Frontal cortex (tissue), 4 donors: ENCODE data around the gene FCN1. TPM values are rescaled to one million over a fixed set of nuclear protein-coding genes. Genes with fewer than 3 reads are reported as not detected.

Experiments
- DNase-seq, 2 donors: peaks; one replicate each; pipeline ENCODE4 v3.0.0; 2012; ENCODE audit warnings: low spot score in 2 of 2
- FAIRE-seq: peaks from 2 replicates; lab custom pipeline; 2012; peaks lifted over from hg19 to GRCh38; lab: Jason Lieb, UNC
- total RNA-seq: library from RNA; depleted of rRNA; stranded (reverse); fragments of >200 nt; gene quantifications from one replicate; pipeline ENCODE4 v1.2.3, GENCODE V29; 2014
- donor health status: control.
- donor health status: control.
- donor health status: control.

Gene FCN1
- total RNA-seq, 1 donor from 2014 or later, result 0.82 TPM

DNA sequence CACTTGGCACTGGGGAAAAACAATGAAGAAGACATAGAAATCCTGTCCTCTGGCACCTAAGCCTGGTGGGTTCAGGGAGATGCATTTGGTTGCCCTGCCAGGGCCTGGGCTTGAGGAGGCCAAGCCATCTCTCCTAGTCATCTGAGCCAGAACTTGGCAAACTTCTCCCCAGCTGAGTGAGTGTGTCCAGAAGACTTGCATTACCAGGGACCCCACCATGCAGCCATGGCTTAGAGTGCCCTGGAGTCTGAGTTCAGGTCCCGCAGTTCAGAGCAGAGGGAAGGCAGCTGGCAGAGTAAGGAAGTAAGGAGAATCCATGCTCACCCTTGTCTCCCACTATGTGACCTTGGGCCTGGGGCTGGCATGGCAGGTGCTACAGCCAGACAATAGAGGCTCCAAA lies 37.4 kb upstream of the FCN1 start:
- DNase-seq (no peak), FAIRE-seq (no peak)

DNA sequence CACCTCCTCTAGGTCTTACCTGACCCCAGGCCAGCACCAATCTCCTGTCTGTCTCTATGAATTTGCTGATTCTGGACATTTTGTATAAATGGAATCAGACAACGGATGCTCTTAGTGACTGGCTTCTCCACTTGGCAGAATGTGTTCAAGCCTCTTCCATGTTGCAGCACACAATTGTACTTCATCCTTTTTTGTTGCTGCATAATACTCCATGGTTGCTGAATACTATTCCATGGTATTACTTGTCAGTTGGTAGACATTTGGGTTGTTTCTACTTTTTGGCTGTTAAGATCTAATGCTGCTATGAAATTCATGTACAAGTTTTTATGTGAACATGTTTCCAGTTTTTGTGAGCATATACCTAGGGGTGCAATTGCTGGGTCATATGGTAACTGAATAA lies 34.3 kb upstream of the FCN1 start:
- FAIRE-seq (no peak), DNase-seq (no peak)

DNA sequence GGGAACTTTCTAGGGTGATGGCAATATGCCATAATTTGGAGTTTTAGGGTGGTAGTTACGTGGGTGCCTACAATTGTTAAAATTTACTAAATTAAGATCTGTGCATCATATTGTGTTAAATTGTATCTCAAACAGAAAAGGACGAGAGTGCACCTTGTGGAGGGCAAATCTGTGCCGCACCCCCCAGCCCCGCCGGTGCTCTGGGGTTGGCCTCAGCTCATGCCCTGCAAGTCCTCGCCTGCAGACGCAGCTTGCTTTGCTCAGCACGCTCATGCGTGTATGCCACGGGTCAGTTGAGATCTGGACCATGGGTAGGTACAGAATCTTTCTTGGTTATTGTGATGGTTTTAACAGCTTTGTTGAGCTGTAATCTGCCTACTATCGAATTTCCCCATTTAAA lies 33.7 kb upstream of the FCN1 start:
- FAIRE-seq, result no peak
- no peak for DNase-seq

DNA sequence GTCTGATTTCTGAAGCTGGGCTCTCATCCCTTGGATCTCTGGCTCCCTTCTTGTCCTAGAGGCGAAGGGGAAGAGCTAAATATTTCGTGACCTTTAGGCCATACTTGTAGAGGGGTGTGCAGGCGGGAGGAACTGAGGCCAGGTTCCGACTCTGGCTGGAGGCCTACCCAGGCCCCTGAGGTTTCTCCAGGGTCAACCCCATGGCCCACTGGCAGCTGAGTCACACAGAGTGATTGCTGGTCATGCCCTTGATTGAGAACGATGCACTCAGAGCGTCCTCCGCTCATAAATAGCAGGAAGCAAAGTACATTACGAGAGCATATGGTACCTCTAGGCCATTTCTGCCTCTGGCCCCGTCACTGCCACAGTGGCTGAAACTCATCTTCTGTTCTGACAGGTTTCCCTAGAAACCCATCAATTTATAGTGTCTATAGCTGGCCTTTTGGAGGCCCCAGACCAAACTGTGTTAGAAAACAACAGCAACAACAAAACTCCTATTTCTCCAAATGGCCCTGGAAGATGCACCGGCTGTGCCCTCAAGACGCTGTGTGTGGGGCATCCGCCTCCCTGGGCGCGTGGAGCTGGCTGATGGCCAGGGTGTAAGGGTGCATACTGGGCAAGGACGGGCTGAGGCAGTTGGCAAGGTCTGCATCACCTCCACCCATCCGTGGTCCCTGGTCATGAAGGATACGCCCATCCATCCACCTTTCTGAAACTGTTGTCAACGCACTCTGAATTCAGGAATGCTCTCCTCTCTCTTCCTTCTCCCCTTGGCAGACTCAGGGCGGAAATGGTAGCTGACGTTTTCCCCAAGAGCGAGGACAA lies 32.9 kb upstream of the FCN1 start:
- DNase-seq (no peak), FAIRE-seq (no peak)

DNA sequence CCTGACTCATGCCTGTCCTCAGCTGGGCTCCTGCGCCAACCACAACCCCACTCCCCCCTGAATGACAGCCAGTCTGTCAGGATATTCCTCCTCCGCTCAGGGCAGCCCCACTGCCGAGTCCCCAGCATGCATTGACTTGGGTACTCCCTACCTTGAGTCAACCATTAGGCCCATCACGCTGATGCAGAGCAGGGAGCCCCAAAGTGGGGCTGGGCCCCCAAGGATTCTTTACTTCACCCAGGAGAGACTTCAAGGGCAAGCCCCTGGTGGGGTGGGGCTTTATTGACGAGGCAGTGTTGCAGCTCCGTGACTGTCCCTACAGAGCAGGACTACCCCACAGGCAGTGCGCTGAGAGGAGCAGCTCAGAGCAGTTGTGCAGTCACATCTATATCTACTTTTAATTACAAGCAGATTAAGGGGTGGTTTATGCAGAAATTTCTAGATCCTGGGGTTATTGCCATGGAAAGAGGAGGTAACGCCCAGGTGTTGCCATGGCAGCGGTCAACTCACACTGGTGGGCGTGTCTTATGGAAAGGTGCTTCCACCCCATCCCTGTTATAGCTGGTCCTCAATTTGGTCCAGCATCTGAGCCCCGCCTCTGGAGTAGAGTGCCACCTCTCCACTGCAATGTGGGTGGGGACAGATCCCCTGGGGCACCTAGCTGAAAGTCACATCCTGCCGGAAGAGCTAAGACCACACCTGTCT lies 32.1 kb upstream of the FCN1 start:
- FAIRE-seq, result no peak
- DNase-seq, result no peak

DNA sequence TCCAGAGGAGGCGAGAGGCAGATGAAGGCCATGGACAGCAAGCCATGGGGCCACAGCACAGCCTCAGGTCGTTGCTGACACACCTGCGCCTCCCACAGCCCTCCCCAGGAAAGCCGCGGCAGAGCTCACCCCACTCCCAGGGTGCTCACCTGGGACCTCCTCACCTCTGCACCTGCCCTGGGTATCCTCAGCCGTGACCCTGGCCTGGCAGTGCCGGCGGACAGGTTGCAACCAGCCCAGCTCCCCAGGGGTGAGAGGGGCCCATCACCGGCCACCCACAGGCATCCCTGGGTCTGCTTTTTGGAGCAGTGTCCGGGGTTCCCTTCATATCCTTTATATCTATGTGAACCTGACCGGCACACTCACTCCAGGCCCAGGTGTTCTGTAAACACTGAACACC lies 30.4 kb upstream of the FCN1 start:
- DNase-seq (no peak), FAIRE-seq (no peak)

DNA sequence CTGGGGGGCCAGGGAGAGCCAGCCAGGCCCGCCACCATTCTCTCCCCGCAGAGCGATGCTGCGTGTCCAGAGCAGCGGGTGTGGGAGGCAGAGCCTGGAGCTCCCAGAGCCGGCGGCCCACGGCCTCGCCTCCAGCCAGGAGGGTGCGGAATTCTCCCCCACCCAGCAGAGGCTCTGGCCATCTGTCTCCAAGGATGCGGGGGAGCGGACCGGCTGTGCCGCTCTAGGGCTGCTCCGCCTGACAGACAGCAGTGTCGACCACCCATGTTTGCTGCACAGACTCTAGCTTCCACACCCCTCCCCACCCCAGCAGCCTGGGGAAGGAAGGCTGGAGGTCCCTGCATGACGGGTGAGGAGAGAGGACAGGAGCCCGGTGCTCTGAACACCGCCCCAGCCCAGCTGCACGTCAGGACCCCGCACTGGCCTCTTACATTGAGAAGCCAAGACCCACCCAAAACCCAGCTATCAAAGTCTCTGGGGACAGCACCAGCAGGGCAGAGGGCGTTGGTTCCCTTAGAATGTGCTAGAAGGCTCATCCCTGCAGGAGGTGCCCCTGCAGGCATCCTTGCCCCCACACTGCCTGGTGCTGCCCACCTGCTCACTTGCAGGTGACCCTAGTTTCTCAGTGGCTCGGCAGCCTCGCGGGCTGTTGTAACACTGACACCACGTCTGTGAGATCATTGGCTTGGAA lies 29.7 kb upstream of the FCN1 start:
- DNase-seq, result no peak
- FAIRE-seq, result no peak

DNA sequence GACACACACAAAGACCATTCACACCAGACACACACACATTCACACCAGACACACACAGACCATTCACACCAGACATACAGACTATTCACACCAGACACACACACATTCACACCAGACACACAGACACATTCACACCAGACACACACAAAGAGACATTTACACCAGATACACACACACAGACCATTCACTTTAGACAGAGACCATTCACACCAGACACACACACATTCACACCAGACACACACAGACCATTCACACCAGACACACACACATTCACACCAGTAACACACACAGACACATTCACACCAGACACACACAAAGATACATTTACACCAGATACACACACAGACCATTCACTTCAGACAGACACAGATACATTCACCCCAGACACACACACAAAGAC lies 29.0 kb upstream of the FCN1 start:
- FAIRE-seq (no peak), DNase-seq (no peak)

DNA sequence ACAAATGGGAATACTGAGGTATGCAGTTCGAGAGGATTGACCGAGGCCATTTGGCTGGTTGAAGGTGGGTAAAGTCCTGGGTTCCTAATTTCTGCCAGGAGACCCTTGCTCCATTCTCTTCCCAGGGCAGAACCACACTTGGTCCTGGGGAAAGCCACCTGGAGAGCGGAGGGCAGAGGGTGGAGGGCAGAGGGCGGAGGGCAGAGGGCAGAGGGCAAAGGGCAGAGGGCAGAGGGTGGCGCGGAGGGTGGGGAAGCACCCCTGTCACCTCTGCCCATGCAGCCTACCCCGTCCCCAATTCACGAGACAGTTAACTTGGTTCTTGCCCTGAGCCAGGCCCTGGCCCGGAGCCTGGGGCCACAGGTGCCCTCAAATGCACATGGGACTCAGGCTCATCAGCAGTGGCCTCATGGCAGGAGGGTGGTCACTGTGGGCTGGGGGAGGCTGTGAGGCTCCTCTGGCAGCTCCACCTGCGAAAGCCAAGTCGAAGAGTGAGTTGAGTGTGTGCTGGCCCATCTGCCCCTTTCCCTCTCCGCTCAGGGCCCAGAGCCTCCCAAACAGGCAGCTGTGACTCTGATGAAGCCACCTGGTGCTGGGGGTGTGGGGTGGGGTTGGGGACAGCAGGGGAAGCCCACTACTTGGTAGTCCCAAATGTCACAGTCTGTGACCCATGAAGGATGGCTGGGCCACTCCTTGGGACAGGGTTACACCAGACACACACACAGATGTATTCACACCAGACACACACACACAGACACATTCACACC lies 28.0 kb upstream of the FCN1 start:
- DNase-seq, result no peak
- FAIRE-seq, result no peak

DNA sequence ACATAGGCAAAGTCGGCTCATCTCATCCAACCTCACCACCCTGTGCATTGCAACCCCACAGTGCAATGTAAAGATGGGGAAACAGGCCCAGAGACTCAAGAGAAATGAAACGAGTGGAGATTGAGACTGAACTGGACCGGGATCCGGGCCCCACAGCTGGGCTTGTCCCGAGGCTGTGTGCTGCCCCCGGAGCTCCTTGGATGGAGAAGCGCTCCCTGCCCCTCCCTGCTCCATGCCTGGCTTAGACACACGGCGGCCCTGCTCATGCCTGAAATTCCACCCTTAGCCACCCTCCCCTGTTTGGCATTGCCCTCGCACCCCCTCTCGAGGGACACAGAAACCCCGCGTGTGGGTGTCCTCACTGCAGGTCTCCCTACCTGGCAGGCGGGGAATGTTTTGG lies 27.2 kb upstream of the FCN1 start:
- DNase-seq (no peak), FAIRE-seq (no peak)

DNA sequence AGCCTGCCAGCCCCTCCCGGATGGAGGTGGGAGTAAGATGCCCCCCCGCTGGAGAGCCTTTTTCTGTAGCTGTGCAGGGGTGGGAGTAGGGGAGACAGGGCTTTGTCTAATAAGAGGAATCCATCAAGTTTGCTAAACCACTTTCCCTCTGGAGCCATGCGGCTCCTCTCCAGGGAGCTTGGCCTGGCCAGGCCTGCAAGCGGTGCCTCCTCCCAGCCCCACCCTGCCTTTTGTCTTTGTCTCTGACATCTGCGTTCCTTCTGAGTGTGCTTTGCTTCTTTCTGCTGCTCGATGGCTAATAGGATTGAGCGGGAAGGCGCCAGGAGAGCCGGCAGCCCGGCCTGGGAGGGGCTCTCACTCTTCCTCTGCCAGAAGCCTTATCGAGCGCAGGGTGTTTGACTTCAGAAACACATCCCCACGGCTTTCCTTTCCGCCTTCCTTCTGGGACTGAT lies 26.7 kb upstream of the FCN1 start:
- no peak for FAIRE-seq

DNA sequence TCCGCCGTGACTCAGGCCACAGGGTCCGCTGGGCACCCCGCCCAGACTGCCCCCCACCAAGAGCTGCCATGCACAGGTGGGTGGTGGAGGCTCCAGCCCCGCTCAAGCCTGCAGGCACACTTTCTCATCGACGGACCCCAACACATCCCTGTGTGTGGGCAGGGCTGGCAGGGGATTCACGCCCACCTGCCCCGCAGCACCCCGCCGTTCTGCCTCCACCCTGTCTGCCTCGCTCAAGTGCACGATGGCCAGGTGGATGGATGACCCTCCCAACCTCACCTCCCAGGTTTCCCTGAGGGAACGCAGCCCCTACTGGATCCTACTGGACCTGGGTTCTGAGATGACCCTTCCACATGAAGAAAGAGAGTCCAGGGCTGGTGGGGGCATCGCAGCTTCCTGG lies 26.1 kb upstream of the FCN1 start:
- no peak for FAIRE-seq
- DNase-seq, result no peak

More for the DNA sequence above, 26.7 kb upstream of the FCN1 start:
- DNase-seq, result no peak

DNA sequence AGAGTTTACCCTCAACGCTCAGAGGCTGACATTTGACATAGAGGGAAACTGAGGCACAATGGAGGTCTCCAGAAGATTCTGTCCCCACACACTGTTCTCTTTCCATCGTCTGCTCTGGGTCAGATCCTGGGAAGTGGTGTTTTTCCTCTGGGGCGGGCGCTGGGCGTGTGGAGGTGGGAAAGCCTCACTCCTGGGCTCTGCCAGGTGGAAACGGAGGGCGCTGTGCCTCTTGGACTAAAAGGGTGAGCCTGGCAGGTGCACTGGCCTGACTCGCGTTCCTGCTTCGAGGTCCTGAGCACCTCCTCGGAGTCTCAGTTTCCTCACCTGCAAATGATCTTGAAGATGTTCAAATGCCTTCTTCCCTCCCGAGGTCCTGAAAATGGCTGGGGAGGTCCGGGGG lies 25.7 kb upstream of the FCN1 start:
- DNase-seq (no peak), FAIRE-seq (no peak)

DNA sequence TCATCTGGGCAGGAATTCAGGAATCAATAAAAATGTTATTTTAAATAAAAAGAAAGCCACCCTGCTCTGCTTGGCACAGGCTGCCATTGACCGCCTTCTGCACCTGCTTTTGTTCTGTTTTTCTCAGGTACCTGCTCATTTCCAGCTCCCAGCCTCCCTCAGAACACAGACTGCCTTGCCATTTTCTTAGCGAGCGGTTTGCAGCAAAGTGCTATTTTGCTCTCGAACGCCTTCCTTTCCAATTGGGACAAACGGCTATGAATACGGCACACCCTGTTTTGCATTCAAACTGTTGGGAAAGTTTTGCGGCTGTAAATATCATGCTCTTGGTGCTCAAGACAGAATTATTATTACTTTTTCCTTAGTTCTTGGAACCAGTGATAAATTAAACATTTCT lies 25.1 kb upstream of the FCN1 start:
- FAIRE-seq (no peak), DNase-seq (no peak)

DNA sequence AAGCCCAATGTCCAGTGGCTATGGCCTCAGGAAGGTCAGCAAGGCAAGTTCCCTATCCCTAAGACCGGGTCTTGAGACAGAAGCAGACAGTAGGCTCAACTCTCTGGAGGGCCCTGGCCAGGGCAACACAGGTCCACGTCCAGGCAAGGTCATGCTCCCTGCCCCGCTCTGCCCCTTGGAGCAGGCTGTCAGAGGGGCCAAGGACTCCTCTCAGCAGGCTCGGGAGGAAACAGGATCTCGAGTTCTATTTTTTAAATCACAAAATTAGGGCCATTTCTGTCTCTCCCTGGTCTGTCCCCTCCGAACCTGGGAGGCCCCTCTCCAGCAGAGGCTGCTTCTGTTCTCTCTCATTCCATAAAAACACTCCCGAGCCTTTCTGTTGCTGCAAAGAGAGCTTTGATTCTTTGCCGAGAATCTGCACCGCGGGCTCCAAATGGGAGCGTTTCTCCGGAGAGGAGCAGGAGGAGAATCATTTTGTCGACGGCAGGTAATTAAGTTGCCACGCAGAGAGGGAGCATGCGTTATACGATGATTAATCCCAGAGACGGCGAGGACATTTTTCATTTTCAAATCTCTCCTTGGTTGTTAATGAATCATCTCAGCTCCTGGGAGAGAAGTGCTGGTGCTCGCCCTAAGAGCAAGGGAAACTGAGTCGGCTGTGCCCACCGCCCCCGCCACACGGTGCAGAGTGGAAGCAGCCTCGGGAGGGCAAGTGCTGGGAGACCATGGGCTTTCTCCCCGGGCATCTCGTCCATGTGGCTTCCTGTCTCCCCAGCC lies 24.5 kb upstream of the FCN1 start:
- FAIRE-seq, result no peak
- DNase-seq, result no peak

DNA sequence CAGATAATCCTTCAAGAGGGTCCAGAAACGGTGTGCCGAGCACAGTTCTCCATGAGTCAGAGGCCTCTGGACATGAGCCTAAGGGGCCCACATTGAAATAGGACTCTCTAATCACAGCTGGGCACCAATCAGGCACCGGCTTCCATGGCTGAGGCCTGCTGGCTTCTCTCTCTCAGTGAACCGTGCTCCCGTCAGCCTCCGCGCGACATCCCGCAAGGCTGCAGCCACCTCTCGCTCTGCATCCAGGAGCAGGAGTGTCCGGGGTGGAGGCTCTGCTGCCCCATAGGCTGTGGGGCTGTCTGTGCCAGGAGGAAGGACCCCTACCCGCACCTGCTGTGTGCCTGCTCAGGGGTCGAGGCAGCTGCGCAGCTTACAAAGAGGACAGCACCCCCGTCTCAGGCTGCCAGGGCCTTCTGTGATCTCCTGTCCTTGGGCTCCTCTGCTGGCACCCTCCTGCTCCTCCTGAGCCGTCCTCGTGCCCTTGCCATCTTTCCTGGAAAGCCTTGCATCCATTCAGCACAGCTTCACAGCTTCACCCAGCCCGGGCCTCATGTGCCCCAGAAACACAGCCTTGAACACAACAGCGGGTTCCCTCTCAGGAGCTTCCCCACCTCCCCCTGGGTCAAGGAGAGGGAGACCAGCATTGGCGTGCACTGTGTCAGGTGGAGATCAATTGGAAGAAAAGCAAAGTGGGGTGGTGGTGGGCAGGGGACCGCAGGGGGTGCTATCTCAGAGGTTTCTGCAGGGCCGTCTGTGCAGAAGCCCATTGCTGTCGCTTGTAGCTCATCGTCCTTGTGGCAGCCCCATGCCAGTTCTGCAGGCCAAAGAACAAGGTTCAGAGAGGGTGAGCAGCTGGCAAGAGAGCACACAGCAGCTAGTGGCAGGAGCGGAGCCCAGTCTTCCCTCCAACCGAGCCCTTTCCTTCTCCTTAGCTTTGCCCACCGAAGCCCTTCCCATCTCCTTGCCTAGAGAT lies 22.8 kb upstream of the FCN1 start:
- DNase-seq (no peak), FAIRE-seq (no peak)

DNA sequence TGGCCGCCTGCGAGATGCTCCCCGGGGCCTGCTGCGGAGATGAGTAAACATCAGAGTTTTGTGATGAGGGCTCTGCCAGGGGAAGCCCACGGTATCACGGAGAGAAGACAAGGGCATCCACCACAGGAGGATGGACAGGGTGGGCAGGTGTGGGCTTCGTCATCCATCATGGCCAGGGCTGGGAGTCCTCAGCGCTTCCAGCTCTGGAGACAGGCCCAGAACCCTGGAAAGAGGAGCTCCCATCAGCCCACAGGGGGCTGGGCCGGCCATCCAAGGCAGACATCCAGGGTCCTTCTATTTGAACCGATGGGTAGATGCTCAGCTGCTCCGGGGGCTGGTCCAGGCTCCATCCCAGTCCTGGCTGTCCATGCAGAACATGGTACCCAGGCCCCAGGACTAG lies 22.1 kb upstream of the FCN1 start:
- DNase-seq (no peak), FAIRE-seq (no peak)

DNA sequence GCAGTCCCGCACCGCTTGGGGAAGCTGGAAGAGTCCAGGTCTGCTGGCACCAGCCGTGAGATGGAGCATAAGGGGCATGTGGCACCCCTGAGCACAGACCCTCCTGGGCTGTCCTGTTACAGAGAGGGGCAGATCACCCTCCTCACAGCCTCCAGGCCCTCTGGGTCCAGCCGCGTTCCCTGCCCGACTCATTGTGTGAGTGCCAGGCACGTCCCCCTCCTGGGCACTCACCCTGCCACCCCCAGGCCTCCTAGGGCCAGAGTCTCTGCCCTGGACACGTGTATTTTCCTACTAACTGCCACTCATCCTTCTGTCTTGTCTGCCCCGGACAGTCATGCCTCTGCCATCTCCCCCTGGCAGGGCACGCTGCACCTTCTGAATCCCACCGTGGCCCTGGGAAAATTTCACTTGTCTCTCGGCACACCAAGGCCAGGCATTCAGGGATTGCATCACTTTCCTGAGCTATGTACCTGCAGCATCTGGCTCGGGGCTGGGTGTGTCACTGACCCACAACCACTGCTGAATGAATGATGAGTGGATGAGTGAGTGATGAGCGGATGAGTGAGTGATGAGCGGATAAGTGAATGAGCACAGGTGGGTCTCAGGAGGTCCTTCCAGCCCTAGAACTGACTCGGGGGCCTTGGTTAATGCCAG lies 21.5 kb upstream of the FCN1 start:
- FAIRE-seq (no peak), DNase-seq (no peak)
